KMS-11 (cell line): ENCODE results near the gene LRRC4B.

Experiments
- H2AFZ ChIP-seq: fragments of 200-600 bp; sonication (generic); 2 replicates; pipeline ENCODE4 v1.6.1; 2016; ENCODE audit warnings: antibody characterized with exemption, mixed run types, low read depth
- H3K27ac ChIP-seq: fragments of 200-600 bp; sonication (generic); 2 replicates; pipeline ENCODE4 v1.6.1; 2016; ENCODE audit warnings: mild to moderate bottlenecking, mixed run types
- H3K27me3 ChIP-seq: fragments of 200-600 bp; sonication (generic); 2 replicates; pipeline ENCODE4 v1.6.1; 2017; ENCODE audit warnings: mild to moderate bottlenecking, low read depth, mixed run types, moderate library complexity; ENCODE audit not compliant: insufficient read depth
- H3K36me3 ChIP-seq: fragments of 200-600 bp; sonication (generic); 2 replicates; pipeline ENCODE4 v1.6.1; 2017; ENCODE audit warnings: mild to moderate bottlenecking, mixed run types; ENCODE audit not compliant: insufficient read depth
- H3K4me1 ChIP-seq: fragments of 200-600 bp; sonication (generic); 2 replicates; pipeline ENCODE4 v1.6.1; 2016; ENCODE audit warnings: mild to moderate bottlenecking, low read depth, mixed run types; ENCODE audit not compliant: poor library complexity, severe bottlenecking
- H3K4me2 ChIP-seq: fragments of 200-600 bp; sonication (generic); 2 replicates; pipeline ENCODE4 v1.7.0; 2016; ENCODE audit warnings: mild to moderate bottlenecking, mixed run types
- H3K4me3 ChIP-seq: fragments of 200-600 bp; sonication (generic); IDR thresholded peaks from 2 replicates; pipeline ENCODE4 v1.6.1; 2017; ENCODE audit warnings: low read depth, low read length, mixed read lengths; ENCODE audit not compliant: insufficient read depth
- H3K79me2 ChIP-seq: fragments of 200-600 bp; sonication (generic); 2 replicates; pipeline ENCODE4 v1.6.1; 2016; ENCODE audit warnings: low read depth, mixed run types; ENCODE audit not compliant: insufficient read depth
- H3K9ac ChIP-seq: fragments of 200-600 bp; sonication (generic); 2 replicates; pipeline ENCODE4 v1.6.1; 2016; ENCODE audit warnings: mild to moderate bottlenecking, mixed run types
- H4K20me1 ChIP-seq: fragments of 200-600 bp; sonication (generic); 2 replicates; pipeline ENCODE4 v1.6.1; 2016; ENCODE audit warnings: mild to moderate bottlenecking, mixed run types; ENCODE audit not compliant: insufficient read depth
- CTCF ChIP-seq: fragments of 200-600 bp; sonication (generic); conservative IDR thresholded peaks from 2 replicates; pipeline ENCODE4 v1.6.1; 2017; ENCODE audit warnings: low read depth, mild to moderate bottlenecking, antibody characterized with exemption, low read length, moderate library complexity, mixed read lengths

The LRRC4B gene

GRCh38 chr19:50562996-50563395 lies 5.2 kb downstream of the LRRC4B start:
- Histone ChIP-seq H3K27ac (no peak overlapping the region), H3K79me2 (no peaks in the 10 kb centered on the region), H3K4me1 (no peaks in the 10 kb centered on the region), H2AFZ (no peak overlapping the region), H3K4me2 (no peak overlapping the region), H3K36me3 (no peaks in the 10 kb centered on the region), H3K4me3 (no peak overlapping the region), H4K20me1 (no peaks in the 10 kb centered on the region), H3K9ac (no peak overlapping the region), H3K27me3 (peaks cover 52% of the 10 kb centered on the region; the same call in 1 of the 2 replicates)
- no peak for TF ChIP-seq CTCF

GRCh38 chr19:50562329-50562728 lies 5.9 kb downstream of the LRRC4B start:
- Histone ChIP-seq H3K9ac (no peak overlapping the region), H3K27ac (no peak overlapping the region), H3K4me2 (no peak overlapping the region), H2AFZ (no peak overlapping the region), H3K4me1 (no peaks in the 10 kb centered on the region), H4K20me1 (no peaks in the 10 kb centered on the region), H3K79me2 (no peaks in the 10 kb centered on the region), H3K4me3 (no peak overlapping the region), H3K36me3 (no peaks in the 10 kb centered on the region), H3K27me3 (peaks cover 53% of the 10 kb centered on the region; the same call in 1 of the 2 replicates)
- no peak for TF ChIP-seq CTCF

GRCh38 chr19:50559636-50560035 lies 8.6 kb downstream of the LRRC4B start:
- Histone ChIP-seq H3K9ac (no peak overlapping the region), H3K4me1 (no peaks in the 10 kb centered on the region), H3K79me2 (no peaks in the 10 kb centered on the region), H3K36me3 (no peaks in the 10 kb centered on the region), H3K27me3 (peaks cover 59% of the 10 kb centered on the region; the same call in 1 of the 2 replicates), H3K4me3 (no peak overlapping the region), H3K4me2 (no peak overlapping the region), H3K27ac (no peak overlapping the region), H4K20me1 (no peaks in the 10 kb centered on the region), H2AFZ (no peak overlapping the region)
- no peak for TF ChIP-seq CTCF

- TF ChIP-seq CTCF = no peak
- peaks cover 67% of the 10 kb centered on the region; the same call in 1 of the 2 replicates for H3K27me3 ChIP-seq
- no peak overlapping the region for H3K9ac ChIP-seq
- no peak overlapping the region for H3K4me2 ChIP-seq
- no peaks in the 10 kb centered on the region for H4K20me1 ChIP-seq
- no peaks in the 10 kb centered on the region for H3K79me2 ChIP-seq
- H3K4me1 ChIP-seq = no peaks in the 10 kb centered on the region
- H2AFZ ChIP-seq = no peak overlapping the region
- H3K4me3 ChIP-seq = no peak overlapping the region
- H3K36me3 ChIP-seq = no peaks in the 10 kb centered on the region
- no peak overlapping the region for H3K27ac ChIP-seq
Observed at GRCh38 chr19:50558449-50558848, 9.8 kb downstream of the LRRC4B start.

- Histone ChIP-seq H3K36me3 (no peaks in the 10 kb centered on the region), H3K4me1 (no peaks in the 10 kb centered on the region)
- no peak for TF ChIP-seq CTCF
Observed at GRCh38 chr19:50558039-50558438, 10.2 kb downstream of the LRRC4B start.

More at GRCh38 chr19:50558039-50558438, 10.2 kb downstream of the LRRC4B start:
- H3K4me3 ChIP-seq = no peak overlapping the region
- H3K79me2 ChIP-seq = no peaks in the 10 kb centered on the region
- no peak overlapping the region for H2AFZ ChIP-seq
- H3K4me2 ChIP-seq = no peak overlapping the region
- no peak overlapping the region for H3K9ac ChIP-seq
- H3K27me3 ChIP-seq = peaks cover 66% of the 10 kb centered on the region; the same call in 1 of the 2 replicates
- H3K27ac ChIP-seq = no peak overlapping the region
- H4K20me1 ChIP-seq = no peaks in the 10 kb centered on the region
